ENCODE measurements around the gene FBXL13. TPM values are rescaled to one million over a fixed set of nuclear protein-coding genes. Genes with fewer than 3 reads are reported as not detected.
"Not testable (repeated sequence)": the region's sequence is repeated elsewhere in the genome, so short reads cannot be mapped to it uniquely, and the experiment has no call there.

The FBXL13 gene
- total RNA-seq, 1 experiment from 2014 or later, result 1.3 TPM

GRCh38 chr7:103101543-103101942 lies 26.9 kb upstream of the FBXL13 start:
- CTCF ChIA-PET, result interaction anchor here (0.7 kb wide), 1 partner anchor 20 kb away, joined by 6 read pairs; no protein-coding TSS in a partner anchor
- H3K27me3 Mint-ChIP-seq (ENCODE audit: unreplicated experiment), result no peaks in the 10 kb centered on the region
- H3K4me1 Mint-ChIP-seq (ENCODE audit: low read depth, unreplicated experiment), result no peaks in the 10 kb centered on the region
- no peak overlapping the region for H3K4me3 Mint-ChIP-seq (ENCODE audit: low read depth, unreplicated experiment)
- H3K9me3 Mint-ChIP-seq (ENCODE audit: low read depth, unreplicated experiment), result no peaks in the 10 kb centered on the region
- H3K36me3 Mint-ChIP-seq (ENCODE audit: insufficient read depth, unreplicated experiment), result peaks cover 23% of the 10 kb centered on the region
- intact Hi-C loops (cut with micrococcal nuclease; ENCODE audit: unreplicated experiment), result no loop called here
- TF ChIP-seq CTCF (IDR thresholded peaks at IDR 0.05; ENCODE audit: unreplicated experiment), result no peak
- no peak overlapping the region for H3K27ac Mint-ChIP-seq (ENCODE audit: unreplicated experiment)
- BruUV-seq (replicated peaks), result no TSS peak
- no peak for DNase-seq

- intact Hi-C loops (cut with micrococcal nuclease; ENCODE audit: unreplicated experiment), result no loop called here
- Mint-ChIP-seq H3K36me3 (ENCODE audit: insufficient read depth, unreplicated experiment) (peaks cover 13% of the 10 kb centered on the region), H3K4me3 (ENCODE audit: low read depth, unreplicated experiment) (no peak overlapping the region), H3K27ac (ENCODE audit: unreplicated experiment) (no peak overlapping the region), H3K9me3 (ENCODE audit: low read depth, unreplicated experiment) (no peaks in the 10 kb centered on the region), H3K27me3 (ENCODE audit: unreplicated experiment) (no peaks in the 10 kb centered on the region), H3K4me1 (ENCODE audit: low read depth, unreplicated experiment) (no peaks in the 10 kb centered on the region)
- no peak for DNase-seq
- CTCF ChIA-PET, result no interaction called here
- TF ChIP-seq CTCF (IDR thresholded peaks at IDR 0.05; ENCODE audit: unreplicated experiment), result no peak
- no TSS peak for BruUV-seq (replicated peaks)
Observed at GRCh38 chr7:103100348-103100747, 25.8 kb upstream of the FBXL13 start.

GRCh38 chr7:103097041-103097440 lies 22.4 kb upstream of the FBXL13 start:
- no peaks in the 10 kb centered on the region for H3K27me3 Mint-ChIP-seq (ENCODE audit: unreplicated experiment)
- H3K27ac Mint-ChIP-seq (ENCODE audit: unreplicated experiment), result no peak overlapping the region
- H3K36me3 Mint-ChIP-seq (ENCODE audit: insufficient read depth, unreplicated experiment), result peaks cover 14% of the 10 kb centered on the region
- no peaks in the 10 kb centered on the region for H3K9me3 Mint-ChIP-seq (ENCODE audit: low read depth, unreplicated experiment)
- CTCF ChIA-PET, result no interaction called here
- BruUV-seq (replicated peaks), result no TSS peak
- no peak for DNase-seq
- H3K4me1 Mint-ChIP-seq (ENCODE audit: low read depth, unreplicated experiment), result no peaks in the 10 kb centered on the region
- no peak for TF ChIP-seq CTCF (IDR thresholded peaks at IDR 0.05; ENCODE audit: unreplicated experiment)
- no peak overlapping the region for H3K4me3 Mint-ChIP-seq (ENCODE audit: low read depth, unreplicated experiment)
- intact Hi-C loops (cut with micrococcal nuclease; ENCODE audit: unreplicated experiment), result no loop called here

- DNase-seq; H3K27me3 Mint-ChIP-seq (ENCODE audit: unreplicated experiment); H3K4me3 Mint-ChIP-seq (ENCODE audit: low read depth, unreplicated experiment); CTCF ChIA-PET; H3K4me1 Mint-ChIP-seq (ENCODE audit: low read depth, unreplicated experiment); H3K27ac Mint-ChIP-seq (ENCODE audit: unreplicated experiment); H3K9me3 Mint-ChIP-seq (ENCODE audit: low read depth, unreplicated experiment); BruUV-seq (replicated peaks); intact Hi-C loops (cut with micrococcal nuclease; ENCODE audit: unreplicated experiment): not testable (repeated sequence)
- peaks cover 14% of the 10 kb centered on the region for H3K36me3 Mint-ChIP-seq (ENCODE audit: insufficient read depth, unreplicated experiment)
Observed at GRCh38 chr7:103095558-103095957, 21.0 kb upstream of the FBXL13 start.

- DNase-seq, result no peak
- H3K36me3 Mint-ChIP-seq (ENCODE audit: insufficient read depth, unreplicated experiment), result peaks cover 9% of the 10 kb centered on the region
- CTCF ChIA-PET, result interaction anchor here (0.7 kb wide), 1 partner anchor 235 kb away, joined by 3 read pairs; no protein-coding TSS in a partner anchor
- H3K4me1 Mint-ChIP-seq (ENCODE audit: low read depth, unreplicated experiment), result no peaks in the 10 kb centered on the region
- no peaks in the 10 kb centered on the region for H3K27me3 Mint-ChIP-seq (ENCODE audit: unreplicated experiment)
- no peak overlapping the region for H3K27ac Mint-ChIP-seq (ENCODE audit: unreplicated experiment)
- no TSS peak for BruUV-seq (replicated peaks)
- no peak for TF ChIP-seq CTCF (IDR thresholded peaks at IDR 0.05; ENCODE audit: unreplicated experiment)
- intact Hi-C loops (cut with micrococcal nuclease; ENCODE audit: unreplicated experiment), result no loop called here
- H3K9me3 Mint-ChIP-seq (ENCODE audit: low read depth, unreplicated experiment), result no peaks in the 10 kb centered on the region
- no peak overlapping the region for H3K4me3 Mint-ChIP-seq (ENCODE audit: low read depth, unreplicated experiment)
Observed at GRCh38 chr7:103094102-103094501, 19.5 kb upstream of the FBXL13 start.
